OCI-LY1 (cell line): Measurements from ENCODE around the gene DDAH1.

Experiments
- CTCF ChIP-seq: fragments of 200-600 bp; sonication (generic), shearing (Covaris generic); IDR thresholded peaks from 2 replicates; pipeline ENCODE4 v1.5.1; 2017; ENCODE audit warnings: mild to moderate bottlenecking, antibody characterized with exemption, low read length, moderate library complexity, mixed read lengths
- EZH2 ChIP-seq: fragments of 200-600 bp; sonication (generic), shearing (Covaris generic); IDR thresholded peaks from 2 replicates; pipeline ENCODE4 v1.8.0; 2017; ENCODE audit warnings: borderline replicate concordance, mixed run types, mild to moderate bottlenecking, antibody characterized with exemption, low read length, moderate library complexity, mixed read lengths

GRCh38 chr1:85437139-85437538, 27.8 kb downstream of the DDAH1 start:
- TF ChIP-seq CTCF (no peak), EZH2 (no peak)
